ENCODE results near the gene ARHGAP6. TPM values are rescaled to one million over a fixed set of nuclear protein-coding genes. Genes with fewer than 3 reads are reported as not detected.
A peak's percentile ranks its signal among the peaks of the same experiment; 100 is the strongest.

ARHGAP6 gene
- total RNA-seq, 4 donors from 2014 or later: 49.2 to 63.8 (median 51.5) TPM

GRCh38 chrX:11664211-11665167 lies 1.2 kb downstream of the ARHGAP6 start:
- 16 to 40% methylated on average over 7 to 25 of the region's 73 CpGs for WGBS, 2 donors
- H3K27me3 ChIP-seq: peaks cover 8% of the 10 kb centered on the region
- peak overlapping the region in 1 of 3 donors; percentile 9 for H3K4me3 ChIP-seq (replicated peaks in 1 of 3)
- H3K36me3 ChIP-seq: no peaks in the 10 kb centered on the region
- DNase-seq: no peak
- H3K9me3 ChIP-seq: no peaks in the 10 kb centered on the region
- intact Hi-C loops (cut with DNase I): no loop called here
- no peak for TF ChIP-seq POLR2A (IDR thresholded peaks at IDR 0.05)
- TF ChIP-seq CTCF (IDR thresholded peaks at IDR 0.05): no peak
- peaks cover 0 to 4% of the 10 kb centered on the region in 2 donors for H3K4me1 ChIP-seq
- H3K27ac ChIP-seq: peak overlapping the region in 1 of 3 donors; percentile 17

GRCh38 chrX:11663875-11664210 lies 1.9 kb downstream of the ARHGAP6 start:
- Histone ChIP-seq H3K36me3 (no peaks in the 10 kb centered on the region), H3K4me3 (replicated peaks in 1 of 3) (no peak overlapping the region), H3K27me3 (peaks cover 8% of the 10 kb centered on the region), H3K4me1 (peaks cover 0 to 4% of the 10 kb centered on the region in 2 donors), H3K27ac (no peak overlapping the region), H3K9me3 (no peaks in the 10 kb centered on the region)
- intact Hi-C loops (cut with DNase I): no loop called here
- DNase-seq: no peak
- TF ChIP-seq CTCF (IDR thresholded peaks at IDR 0.05) (no peak), POLR2A (IDR thresholded peaks at IDR 0.05) (no peak)
- 67 to 73% methylated on average over 2 to 6 of the region's 6 CpGs for WGBS, 2 donors

GRCh38 chrX:11655282-11656015 lies 10.3 kb downstream of the ARHGAP6 start:
- Histone ChIP-seq H3K4me1 (no peaks in the 10 kb centered on the region), H3K9me3 (no peaks in the 10 kb centered on the region), H3K4me3 (replicated peaks in 1 of 3) (no peak overlapping the region), H3K36me3 (no peaks in the 10 kb centered on the region), H3K27me3 (no peaks in the 10 kb centered on the region), H3K27ac (no peak overlapping the region)
- DNase-seq: no peak
- 89 to 96% methylated on average over 7 of the region's 7 CpGs for WGBS, 2 donors
- no peak for TF ChIP-seq CTCF (IDR thresholded peaks at IDR 0.05)
- no peak for TF ChIP-seq POLR2A (IDR thresholded peaks at IDR 0.05)
- intact Hi-C loops (cut with DNase I): no loop called here

GRCh38 chrX:11648705-11649519 lies 16.8 kb downstream of the ARHGAP6 start:
- no peak for TF ChIP-seq CTCF (IDR thresholded peaks at IDR 0.05)
- no peak for TF ChIP-seq POLR2A (IDR thresholded peaks at IDR 0.05)
- no peak for DNase-seq
- Histone ChIP-seq H3K9me3 (no peaks in the 10 kb centered on the region), H3K4me3 (replicated peaks in 1 of 3) (no peak overlapping the region), H3K27ac (no peak overlapping the region), H3K27me3 (no peaks in the 10 kb centered on the region), H3K36me3 (no peaks in the 10 kb centered on the region), H3K4me1 (no peaks in the 10 kb centered on the region)
- intact Hi-C loops (cut with DNase I): no loop called here
- 88 to 98% methylated on average over 4 to 5 of the region's 5 CpGs for WGBS, 2 donors

Data from thyroid gland (tissue), 4 donors.